ENCODE results near the gene ACLY.

ACLY gene

DNA sequence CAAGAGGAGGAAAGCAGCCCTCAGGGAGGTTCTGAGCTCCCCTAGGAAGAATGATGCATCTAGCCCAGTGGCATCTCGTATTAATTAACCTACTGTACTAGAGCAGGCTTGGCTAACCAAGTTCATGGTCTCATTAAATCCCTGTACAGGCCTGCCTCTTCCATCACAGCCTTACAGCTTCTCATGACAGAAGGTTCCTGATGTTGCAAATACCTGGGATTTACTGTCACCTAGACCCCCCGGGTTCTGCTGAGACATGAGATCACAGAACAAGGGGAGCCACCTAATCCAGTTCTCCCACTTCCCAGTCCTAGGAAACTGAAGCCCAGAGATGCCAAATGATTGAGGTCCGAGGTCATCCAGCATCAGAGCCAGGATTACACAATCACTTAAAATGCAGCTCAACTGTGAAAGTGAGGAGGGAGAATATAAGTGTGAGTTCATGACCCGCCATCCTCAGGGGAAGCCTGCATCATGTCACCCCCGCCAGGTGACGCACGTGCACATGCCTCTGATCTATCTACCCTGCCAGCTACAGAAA, 23.9 kb downstream of the ACLY start (continued):
- TF ChIP-seq, protein P1, sequence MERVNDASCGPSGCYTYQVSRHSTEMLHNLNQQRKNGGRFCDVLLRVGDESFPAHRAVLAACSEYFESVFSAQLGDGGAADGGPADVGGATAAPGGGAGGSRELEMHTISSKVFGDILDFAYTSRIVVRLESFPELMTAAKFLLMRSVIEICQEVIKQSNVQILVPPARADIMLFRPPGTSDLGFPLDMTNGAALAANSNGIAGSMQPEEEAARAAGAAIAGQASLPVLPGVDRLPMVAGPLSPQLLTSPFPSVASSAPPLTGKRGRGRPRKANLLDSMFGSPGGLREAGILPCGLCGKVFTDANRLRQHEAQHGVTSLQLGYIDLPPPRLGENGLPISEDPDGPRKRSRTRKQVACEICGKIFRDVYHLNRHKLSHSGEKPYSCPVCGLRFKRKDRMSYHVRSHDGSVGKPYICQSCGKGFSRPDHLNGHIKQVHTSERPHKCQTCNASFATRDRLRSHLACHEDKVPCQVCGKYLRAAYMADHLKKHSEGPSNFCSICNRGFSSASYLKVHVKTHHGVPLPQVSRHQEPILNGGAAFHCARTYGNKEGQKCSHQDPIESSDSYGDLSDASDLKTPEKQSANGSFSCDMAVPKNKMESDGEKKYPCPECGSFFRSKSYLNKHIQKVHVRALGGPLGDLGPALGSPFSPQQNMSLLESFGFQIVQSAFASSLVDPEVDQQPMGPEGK (tag by site-specific recombination; IDR thresholded peaks at IDR 0.05) = no peak
- no peak for TF ChIP-seq ZNF19 (tag by site-specific recombination; IDR thresholded peaks at IDR 0.05; ENCODE audit: low read depth)
- TF ChIP-seq ZNF555 (tag by site-specific recombination; conservative IDR thresholded peaks at IDR 0.05) = no peak
- no peak for TF ChIP-seq ZNF391 (tag by site-specific recombination; IDR thresholded peaks at IDR 0.05; ENCODE audit: borderline replicate concordance, low read depth)
- TF ChIP-seq, protein P2, sequence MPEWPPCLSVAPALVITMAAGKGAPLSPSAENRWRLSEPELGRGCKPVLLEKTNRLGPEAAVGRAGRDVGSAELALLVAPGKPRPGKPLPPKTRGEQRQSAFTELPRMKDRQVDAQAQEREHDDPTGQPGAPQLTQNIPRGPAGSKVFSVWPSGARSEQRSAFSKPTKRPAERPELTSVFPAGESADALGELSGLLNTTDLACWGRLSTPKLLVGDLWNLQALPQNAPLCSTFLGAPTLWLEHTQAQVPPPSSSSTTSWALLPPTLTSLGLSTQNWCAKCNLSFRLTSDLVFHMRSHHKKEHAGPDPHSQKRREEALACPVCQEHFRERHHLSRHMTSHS (tag by site-specific recombination; IDR thresholded peaks at IDR 0.05) = no peak
- TF ChIP-seq PBX3 (CRISPR knock-in tag; IDR thresholded peaks at IDR 0.05) = no peak
- TF ChIP-seq OSR2 (tag by site-specific recombination; IDR thresholded peaks at IDR 0.05) = no peak
- peak; percentile 95 for TF ChIP-seq ZNF629 (tag by site-specific recombination; IDR thresholded peaks at IDR 0.05)
- no peak for TF ChIP-seq ZNF16 (tag by site-specific recombination; IDR thresholded peaks at IDR 0.05; ENCODE audit: low read depth)
- no peak for TF ChIP-seq ZNF791 (tag by site-specific recombination; IDR thresholded peaks at IDR 0.05)
- no peak for TF ChIP-seq ZNF214 (tag by site-specific recombination; IDR thresholded peaks at IDR 0.05; ENCODE audit: borderline replicate concordance)
- TF ChIP-seq ZBTB1 (tag by site-specific recombination; IDR thresholded peaks at IDR 0.05) = no peak
- no peak for TF ChIP-seq ZNF426 (tag by site-specific recombination; IDR thresholded peaks at IDR 0.05)
- no peak for TF ChIP-seq RBAK (tag by site-specific recombination; IDR thresholded peaks at IDR 0.05)
- no peak for TF ChIP-seq ZNF341 (tag by site-specific recombination; IDR thresholded peaks at IDR 0.05; ENCODE audit: low read depth)
- no peak for TF ChIP-seq ZNF560 (tag by site-specific recombination; IDR thresholded peaks at IDR 0.05; ENCODE audit: borderline replicate concordance)
- TF ChIP-seq HOXA7 (CRISPR knock-in tag; IDR thresholded peaks at IDR 0.05; ENCODE audit: borderline replicate concordance) = no peak
- TF ChIP-seq, protein P3, sequence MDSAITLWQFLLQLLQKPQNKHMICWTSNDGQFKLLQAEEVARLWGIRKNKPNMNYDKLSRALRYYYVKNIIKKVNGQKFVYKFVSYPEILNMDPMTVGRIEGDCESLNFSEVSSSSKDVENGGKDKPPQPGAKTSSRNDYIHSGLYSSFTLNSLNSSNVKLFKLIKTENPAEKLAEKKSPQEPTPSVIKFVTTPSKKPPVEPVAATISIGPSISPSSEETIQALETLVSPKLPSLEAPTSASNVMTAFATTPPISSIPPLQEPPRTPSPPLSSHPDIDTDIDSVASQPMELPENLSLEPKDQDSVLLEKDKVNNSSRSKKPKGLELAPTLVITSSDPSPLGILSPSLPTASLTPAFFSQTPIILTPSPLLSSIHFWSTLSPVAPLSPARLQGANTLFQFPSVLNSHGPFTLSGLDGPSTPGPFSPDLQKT (IDR thresholded peaks at IDR 0.05; ENCODE audit: borderline replicate concordance, low read depth, low read length) = no peak
- TF ChIP-seq ZNF544 (tag by site-specific recombination; IDR thresholded peaks at IDR 0.05) = no peak
- no peak for TF ChIP-seq ZNF514 (tag by site-specific recombination; IDR thresholded peaks at IDR 0.05)
- TF ChIP-seq ZEB2 (tag by site-specific recombination; IDR thresholded peaks at IDR 0.05) = peak; percentile 85; the same call in 1 of the 2 replicates
- TF ChIP-seq ZNF521 (tag by site-specific recombination; IDR thresholded peaks at IDR 0.05) = no peak
- TF ChIP-seq ZNF404 (tag by site-specific recombination; IDR thresholded peaks at IDR 0.05) = no peak
- no peak for TF ChIP-seq ZFHX2 (tag by site-specific recombination; conservative IDR thresholded peaks at IDR 0.05)
- TF ChIP-seq ZNF501 (tag by site-specific recombination; IDR thresholded peaks at IDR 0.05) = no peak
- no peak for TF ChIP-seq ZNF174 (tag by site-specific recombination; IDR thresholded peaks at IDR 0.05)
- TF ChIP-seq, protein P4, sequence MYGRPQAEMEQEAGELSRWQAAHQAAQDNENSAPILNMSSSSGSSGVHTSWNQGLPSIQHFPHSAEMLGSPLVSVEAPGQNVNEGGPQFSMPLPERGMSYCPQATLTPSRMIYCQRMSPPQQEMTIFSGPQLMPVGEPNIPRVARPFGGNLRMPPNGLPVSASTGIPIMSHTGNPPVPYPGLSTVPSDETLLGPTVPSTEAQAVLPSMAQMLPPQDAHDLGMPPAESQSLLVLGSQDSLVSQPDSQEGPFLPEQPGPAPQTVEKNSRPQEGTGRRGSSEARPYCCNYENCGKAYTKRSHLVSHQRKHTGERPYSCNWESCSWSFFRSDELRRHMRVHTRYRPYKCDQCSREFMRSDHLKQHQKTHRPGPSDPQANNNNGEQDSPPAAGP (tag by site-specific recombination; IDR thresholded peaks at IDR 0.05) = peak; percentile 74; the same call in 1 of the 2 replicates
- TF ChIP-seq ZNF140 (tag by site-specific recombination; IDR thresholded peaks at IDR 0.05) = no peak
- TF ChIP-seq, protein P5, sequence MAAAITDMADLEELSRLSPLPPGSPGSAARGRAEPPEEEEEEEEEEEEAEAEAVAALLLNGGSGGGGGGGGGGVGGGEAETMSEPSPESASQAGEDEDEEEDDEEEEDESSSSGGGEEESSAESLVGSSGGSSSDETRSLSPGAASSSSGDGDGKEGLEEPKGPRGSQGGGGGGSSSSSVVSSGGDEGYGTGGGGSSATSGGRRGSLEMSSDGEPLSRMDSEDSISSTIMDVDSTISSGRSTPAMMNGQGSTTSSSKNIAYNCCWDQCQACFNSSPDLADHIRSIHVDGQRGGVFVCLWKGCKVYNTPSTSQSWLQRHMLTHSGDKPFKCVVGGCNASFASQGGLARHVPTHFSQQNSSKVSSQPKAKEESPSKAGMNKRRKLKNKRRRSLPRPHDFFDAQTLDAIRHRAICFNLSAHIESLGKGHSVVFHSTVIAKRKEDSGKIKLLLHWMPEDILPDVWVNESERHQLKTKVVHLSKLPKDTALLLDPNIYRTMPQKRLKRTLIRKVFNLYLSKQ (tag by site-specific recombination; IDR thresholded peaks at IDR 0.05; ENCODE audit: borderline replicate concordance) = no peak
- TF ChIP-seq KLF8 (tag by site-specific recombination; IDR thresholded peaks at IDR 0.05) = peak; percentile 66
- TF ChIP-seq GLIS2 (tag by site-specific recombination; IDR thresholded peaks at IDR 0.05) = 0 out of 2 replicates have a peak, but pooled peaks have one; percentile 7
- TF ChIP-seq, protein P6, sequence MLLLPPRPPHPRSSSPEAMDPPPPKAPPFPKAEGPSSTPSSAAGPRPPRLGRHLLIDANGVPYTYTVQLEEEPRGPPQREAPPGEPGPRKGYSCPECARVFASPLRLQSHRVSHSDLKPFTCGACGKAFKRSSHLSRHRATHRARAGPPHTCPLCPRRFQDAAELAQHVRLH (tag by site-specific recombination; IDR thresholded peaks at IDR 0.05) = no peak

Data from HEK293 (cell line).